RWPE2 (cell line): Measurements from ENCODE around the gene KIDINS220.

ENCODE experiments used
- ATAC-seq: fragments of 200-7000 bp; cut with Tn5 transposase; 3 replicates; pipeline ENCODE4 v1.9.1; 2021; ENCODE audit warnings: low read depth
- DNase-seq: peaks from one replicate; pipeline ENCODE4 v3.0.0-alpha.2; 2020; ENCODE audit warnings: low spot score
- H3K27ac ChIP-seq: fragments of 450-650 bp; 2 replicates; pipeline ENCODE4 v1.5.1; 2017; ENCODE audit warnings: mild to moderate bottlenecking; ENCODE audit not compliant: poor library complexity, severe bottlenecking
- H3K27me3 ChIP-seq: fragments of 250-450 bp; sonication (Bioruptor Pico); 2 replicates; pipeline ENCODE4 v1.5.1; 2021; ENCODE audit warnings: mild to moderate bottlenecking, moderate library complexity; ENCODE audit not compliant: insufficient read depth, poor library complexity, severe bottlenecking
- H3K36me3 ChIP-seq: fragments of 250-450 bp; sonication (Bioruptor Pico); 2 replicates; pipeline ENCODE4 v1.5.1; 2020; ENCODE audit warnings: low read depth, mild to moderate bottlenecking, moderate library complexity
- H3K4me1 ChIP-seq: fragments of 250-450 bp; sonication (Bioruptor Pico); 2 replicates; pipeline ENCODE4 v1.5.1; 2021; ENCODE audit warnings: mild to moderate bottlenecking, moderate library complexity; ENCODE audit not compliant: insufficient read depth, poor library complexity, severe bottlenecking
- H3K4me3 ChIP-seq: fragments of 250-450 bp; sonication (Bioruptor Pico); 2 replicates; pipeline ENCODE4 v1.5.1; 2021; ENCODE audit warnings: mild to moderate bottlenecking, moderate library complexity; ENCODE audit not compliant: severe bottlenecking
- H3K9me3 ChIP-seq: fragments of 250-450 bp; sonication (Bioruptor Pico); 2 replicates; pipeline ENCODE4 v1.5.1; 2021; ENCODE audit warnings: mild to moderate bottlenecking, moderate library complexity; ENCODE audit not compliant: severe bottlenecking
- CTCF ChIP-seq: fragments of 450-650 bp; IDR thresholded peaks from one replicate; pipeline ENCODE4 v1.5.1; 2017; ENCODE audit warnings: mild to moderate bottlenecking, moderate library complexity; ENCODE audit not compliant: poor library complexity, severe bottlenecking

KIDINS220 gene

GRCh38 chr2:8680822-8681760 is 156.3 kb downstream of the KIDINS220 start:
- peaks cover 60% of the 10 kb centered on the region for H3K27me3 ChIP-seq
- DNase-seq: no peak
- no peak overlapping the region for H3K27ac ChIP-seq
- ATAC-seq: no peak
- H3K36me3 ChIP-seq: no peaks in the 10 kb centered on the region
- no peak for TF ChIP-seq CTCF
- H3K4me3 ChIP-seq: peak overlapping the region; percentile 30
- no peaks in the 10 kb centered on the region for H3K9me3 ChIP-seq
- H3K4me1 ChIP-seq: peaks cover 7% of the 10 kb centered on the region

GRCh38 chr2:8679827-8680731 is 157.3 kb downstream of the KIDINS220 start:
- H3K36me3 ChIP-seq: no peaks in the 10 kb centered on the region
- H3K4me1 ChIP-seq: peaks cover 7% of the 10 kb centered on the region
- peaks cover 63% of the 10 kb centered on the region for H3K27me3 ChIP-seq
- no peak overlapping the region for H3K4me3 ChIP-seq
- no peak for DNase-seq
- TF ChIP-seq CTCF: no peak
- no peak for ATAC-seq
- no peak overlapping the region for H3K27ac ChIP-seq
- no peaks in the 10 kb centered on the region for H3K9me3 ChIP-seq

- Histone ChIP-seq H3K4me1 (peaks cover 7% of the 10 kb centered on the region), H3K36me3 (no peaks in the 10 kb centered on the region), H3K27ac (no peak overlapping the region), H3K4me3 (peak overlapping the region; percentile 45), H3K27me3 (peaks cover 57% of the 10 kb centered on the region), H3K9me3 (no peaks in the 10 kb centered on the region)
- DNase-seq (no peak), ATAC-seq (no peak)
- no peak for TF ChIP-seq CTCF
Measured at GRCh38 chr2:8679567-8679826, 157.9 kb downstream of the KIDINS220 start.
